HepG2 (cell line): ENCODE data around the gene NT5C. TPM values are rescaled to one million over a fixed set of nuclear protein-coding genes. Genes with fewer than 3 reads are reported as not detected.

Experiments used
- EED ChIP-seq: sonication (generic); formaldehyde crosslinking; IDR thresholded peaks from 2 replicates; pipeline ENCODE4 v1.5.0; 2020; ENCODE audit warnings: mild to moderate bottlenecking, missing genetic modification reagents
- ETV6 ChIP-seq: sonication (generic); formaldehyde crosslinking; conservative IDR thresholded peaks from 2 replicates; pipeline ENCODE4 v1.4.0; 2020; ENCODE audit warnings: missing genetic modification reagents
- GABPB1 ChIP-seq: IDR thresholded peaks from 2 replicates; pipeline ENCODE4 v1.6.1; 2016; ENCODE audit warnings: mild to moderate bottlenecking, missing genetic modification reagents, moderate library complexity, missing compliant biosample characterization
- GMEB1 ChIP-seq: sonication (generic); formaldehyde crosslinking; IDR thresholded peaks from 2 replicates; pipeline ENCODE4 v1.5.1; 2020; ENCODE audit warnings: missing genetic modification reagents, mild to moderate bottlenecking, borderline replicate concordance
- HIC2 ChIP-seq: sonication (generic); formaldehyde crosslinking; IDR thresholded peaks from 2 replicates; pipeline ENCODE4 v1.9.0; 2022; ENCODE audit warnings: low read depth, missing genetic modification reagents
- HNF1A ChIP-seq, 2 experiments: sonication (generic) in 1 of 2; formaldehyde crosslinking in 1 of 2; IDR thresholded peaks; 2 replicates each; pipeline versions ENCODE4 v1.4.0 to v1.6.1; 2016 to 2020; ENCODE audit warnings: borderline replicate concordance in 1 of 2, low read depth in 1 of 2, mild to moderate bottlenecking in 1 of 2, missing genetic modification reagents in 1 of 2
- KLF6 ChIP-seq: IDR thresholded peaks from 2 replicates; pipeline ENCODE4 v1.8.0; 2016; ENCODE audit warnings: missing biosample characterization, missing genetic modification reagents
- RBAK ChIP-seq: sonication (generic); formaldehyde crosslinking; IDR thresholded peaks from 2 replicates; pipeline ENCODE4 v1.5.1; 2020; ENCODE audit warnings: mild to moderate bottlenecking, missing genetic modification reagents
- RFX1 ChIP-seq: fragments of 450-650 bp; IDR thresholded peaks from 2 replicates; pipeline ENCODE4 v1.6.1; 2017
- SUZ12 ChIP-seq: fragments of 150-350 bp; IDR thresholded peaks from 2 replicates; pipeline ENCODE4 v1.6.1; 2014; ENCODE audit warnings: low read depth, low read length
- ZBTB20 ChIP-seq: sonication (generic); formaldehyde crosslinking; IDR thresholded peaks from 2 replicates; pipeline ENCODE4 v1.8.1; 2023; ENCODE audit warnings: missing genetic modification reagents, low read depth, mild to moderate bottlenecking, borderline replicate concordance
- ZBTB25 ChIP-seq: IDR thresholded peaks from 2 replicates; pipeline ENCODE4 v1.6.1; 2018; ENCODE audit warnings: missing genetic modification reagents
- ZFAT ChIP-seq: sonication (generic); formaldehyde crosslinking; conservative IDR thresholded peaks from 2 replicates; pipeline ENCODE4 v1.8.1; 2023; ENCODE audit warnings: missing genetic modification reagents, inconsistent platforms
- ZNF501 ChIP-seq: sonication (generic); formaldehyde crosslinking; IDR thresholded peaks from 2 replicates; pipeline ENCODE4 v1.5.1; 2020; ENCODE audit warnings: mild to moderate bottlenecking, moderate library complexity, missing genetic modification reagents
- ZNF691 ChIP-seq: sonication (generic); formaldehyde crosslinking; IDR thresholded peaks from 2 replicates; pipeline ENCODE4 v1.4.0; 2020; ENCODE audit warnings: missing genetic modification reagents, low read depth, mild to moderate bottlenecking, borderline replicate concordance
- ZNF775 ChIP-seq: sonication (generic); formaldehyde crosslinking; IDR thresholded peaks from 2 replicates; pipeline ENCODE4 v1.4.0; 2020; ENCODE audit warnings: missing genetic modification reagents, mild to moderate bottlenecking, moderate library complexity, borderline replicate concordance
- ZNF777 ChIP-seq: sonication (generic); formaldehyde crosslinking; IDR thresholded peaks from 2 replicates; pipeline ENCODE4 v1.4.0; 2020; ENCODE audit warnings: missing genetic modification reagents
- ZNF780A ChIP-seq: sonication (generic); formaldehyde crosslinking; IDR thresholded peaks from 2 replicates; pipeline ENCODE4 v1.8.0; 2022; ENCODE audit warnings: mild to moderate bottlenecking, missing genetic modification reagents, moderate library complexity
- ZNF891 ChIP-seq: sonication (generic); formaldehyde crosslinking; IDR thresholded peaks from 2 replicates; pipeline ENCODE4 v1.5.0; 2020; ENCODE audit warnings: mild to moderate bottlenecking, missing genetic modification reagents
- polyA plus RNA-seq, 8 experiments: library from polyadenylated mRNA; depleted of rRNA in 3 of 8; stranded (reverse) in 7 of 8; unstranded in 1 of 8; fragments of >200 nt; fragmentation: Illumina TruSeq in 4 of 8; extraction: Trizol in 4 of 8; gene quantifications; 2 replicates each; pipeline versions ENCODE4 v1.2.1 to v1.2.3, GENCODE V29; 2011 to 2016; ENCODE audit warnings: low read depth in 4 of 8, missing spikeins in 1 of 8, mixed read lengths in 1 of 8; ENCODE audit not compliant: insufficient read depth in 1 of 8
- total RNA-seq, 5 experiments: library from RNA; depleted of rRNA; stranded (reverse); fragments of >200 nt; fragmentation: Illumina TruSeq; extraction: Trizol; gene quantifications; 2 replicates each; pipeline ENCODE4 v1.2.3, GENCODE V29; 2016; ENCODE audit warnings: low read depth in 1 of 5

NT5C gene
- total and polyA plus RNA-seq, 2 of the 13 experiments (the other 11 are each of a cell fraction or from before 2014, with no cell fraction given), result 42.8 to 48.6 TPM

- TF ChIP-seq HNF1A (IDR thresholded peaks at IDR 0.05; ENCODE audit: low read depth) (peak; percentile 61; the same call in 1 of the 2 replicates), HNF1A (CRISPR knock-in tag; IDR thresholded peaks at IDR 0.05; ENCODE audit: borderline replicate concordance) (peak; percentile 75; the same call in 1 of the 2 replicates), ETV6 (CRISPR knock-in tag) (peak; percentile 99), ZBTB25 (CRISPR knock-in tag) (peak; percentile 81), GMEB1 (CRISPR knock-in tag) (no peak), ZBTB20 (CRISPR knock-in tag) (peak; percentile 65; the same call in 1 of the 2 replicates), ZFAT (CRISPR knock-in tag) (no peak), ZNF780A (CRISPR knock-in tag) (no peak), GABPB1 (CRISPR knock-in tag) (peak; percentile 75), EED (CRISPR knock-in tag) (0 out of 2 replicates have a peak, but pooled peaks have one; percentile 11), ZNF501 (CRISPR knock-in tag) (peak; percentile 51; the same call in 1 of the 2 replicates), SUZ12 (no peak), KLF6 (0 out of 2 replicates have a peak, but pooled peaks have one; percentile 66), ZNF777 (CRISPR knock-in tag) (no peak), ZNF775 (CRISPR knock-in tag) (no peak), RBAK (CRISPR knock-in tag) (peak; percentile 66; the same call in 1 of the 2 replicates), HIC2 (CRISPR knock-in tag) (peak; percentile 33; the same call in 1 of the 2 replicates), ZNF691 (CRISPR knock-in tag) (peak; percentile 55; the same call in 1 of the 2 replicates), ZNF891 (no peak), RFX1 (peak; percentile 79)
These were observed 47.4 kb downstream of the NT5C start (continued) for GRCh38 chr17:75084039-75084660.
